Lower leg skin (tissue), 4 donors: Measurements from ENCODE around the gene FILIP1L. TPM values are rescaled to one million over a fixed set of nuclear protein-coding genes. Genes with fewer than 3 reads are reported as not detected.
A peak's percentile ranks its signal among the peaks of the same experiment; 100 is the strongest.
"Not testable (repeated sequence)": the region's sequence is repeated elsewhere in the genome, so short reads cannot be mapped to it uniquely, and the experiment has no call there.

Experiments
- DNase-seq, 2 donors: peaks; one replicate each; pipeline ENCODE4 v3.0.0-alpha.2; 2019; ENCODE audit warnings: low spot score in 2 of 2
- H3K4me3 ChIP-seq: fragments of 200-600 bp; sonication (generic); 2 replicates; pipeline ENCODE4 v1.5.1; 2017; ENCODE audit warnings: mild to moderate bottlenecking, low read depth; ENCODE audit not compliant: poor library complexity, severe bottlenecking
- CTCF ChIP-seq, 3 donors: fragments of 450-650 bp; IDR thresholded peaks; one replicate each; pipeline ENCODE4 v1.5.1; 2016; ENCODE audit warnings: antibody characterized with exemption in 3 of 3, mild to moderate bottlenecking in 3 of 3, moderate library complexity in 2 of 3
- POLR2A ChIP-seq, 2 donors: fragments of 450-650 bp; IDR thresholded peaks; one replicate each; pipeline ENCODE4 v1.6.1; 2016 to 2017; ENCODE audit warnings: antibody characterized with exemption in 2 of 2, mild to moderate bottlenecking in 1 of 2, moderate library complexity in 1 of 2
- WGBS, 2 donors: methylation state at CpG; one replicate each; pipeline ENCODE4 v1.1.5; 2018; 5-methylcytosine and 5-hydroxymethylcytosine counted together
- intact Hi-C: fragments of 100-400 bp; cut with DNase I; formaldehyde crosslinking; loops from one replicate; pipeline ENCODE4 v1.15.0; 2023; ENCODE audit warnings: low total_unique reads
- total RNA-seq, 4 donors: library from RNA; depleted of rRNA; stranded (reverse); fragments of >200 nt; gene quantifications; one replicate each; pipeline ENCODE4 v1.1.0, GENCODE V29; 2016

FILIP1L gene
- total RNA-seq, 4 donors from 2014 or later = 17.5 to 33.9 (median 22.1) TPM

GRCh38 chr3:99845999-99846398, 268.3 kb downstream of the FILIP1L start:
- TF ChIP-seq POLR2A (IDR thresholded peaks at IDR 0.05) (no peak), CTCF (IDR thresholded peaks at IDR 0.05) (no peak)
- intact Hi-C loops = loop anchor here (5.0 kb wide), 1 partner anchor 36 kb away; no protein-coding TSS in a partner anchor
- DNase-seq = no peak
- WGBS, 2 donors = 30 to 38% methylated on average over 2 of the region's 2 CpGs
- H3K4me3 ChIP-seq = no peak overlapping the region

- intact Hi-C loops = loop anchor here (5.0 kb wide), 1 partner anchor 37 kb away; no protein-coding TSS in a partner anchor
- WGBS, 2 donors = 74 to 75% methylated on average over 4 of the region's 4 CpGs
- no peak for DNase-seq
- TF ChIP-seq CTCF (IDR thresholded peaks at IDR 0.05) (no peak), POLR2A (IDR thresholded peaks at IDR 0.05) (no peak)
- no peak overlapping the region for H3K4me3 ChIP-seq
These were observed 269.0 kb downstream of the FILIP1L start for GRCh38 chr3:99845331-99845730.

- 51 to 53% methylated on average over 10 of the region's 10 CpGs for WGBS, 2 donors
- H3K4me3 ChIP-seq = no peak overlapping the region
- TF ChIP-seq CTCF (IDR thresholded peaks at IDR 0.05) (no peak), POLR2A (IDR thresholded peaks at IDR 0.05) (no peak)
- intact Hi-C loops = no loop called here
- DNase-seq = no peak
These were observed 270.6 kb downstream of the FILIP1L start for GRCh38 chr3:99843590-99844258.

- DNase-seq = no peak
- H3K4me3 ChIP-seq = no peak overlapping the region
- intact Hi-C loops = no loop called here
- TF ChIP-seq CTCF (IDR thresholded peaks at IDR 0.05) = peak in 1 of 3 donors; percentile 55
- no peak for TF ChIP-seq POLR2A (IDR thresholded peaks at IDR 0.05)
- 35 to 40% methylated on average over 2 of the region's 2 CpGs for WGBS, 2 donors
These were observed 271.3 kb downstream of the FILIP1L start for GRCh38 chr3:99842826-99843589.

GRCh38 chr3:99841949-99842348, 272.4 kb downstream of the FILIP1L start:
- H3K4me3 ChIP-seq, intact Hi-C loops, DNase-seq: not testable (repeated sequence)
- WGBS, 2 donors = 95 to 96% methylated on average over 4 of the region's 4 CpGs

DNA sequence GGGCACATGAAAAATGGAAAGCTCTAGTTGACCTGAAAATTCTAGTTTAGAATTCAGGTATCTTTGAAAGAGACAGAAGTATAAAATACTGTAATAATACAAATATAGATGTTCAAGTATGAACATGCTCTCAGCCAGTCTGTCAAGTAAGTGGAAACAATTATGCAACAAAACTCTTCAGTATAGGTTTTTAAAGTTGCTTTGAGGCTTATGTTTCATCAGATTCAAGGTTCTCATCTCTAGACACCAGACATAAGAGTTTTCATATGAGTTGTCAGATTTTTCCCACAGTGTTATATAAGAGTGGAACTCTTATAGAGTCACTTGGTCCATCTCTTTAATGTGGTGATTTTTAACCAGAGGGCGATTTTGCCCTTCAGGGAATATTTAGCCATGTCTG, 274.7 kb downstream of the FILIP1L start:
- WGBS, 2 donors = 68 to 77% methylated on average over 1 of the region's 1 CpG

More for the DNA sequence above, 274.7 kb downstream of the FILIP1L start:
- no peak for DNase-seq
- no peak overlapping the region for H3K4me3 ChIP-seq
- intact Hi-C loops = loop anchor here (5.0 to 10.0 kb wide), 2 partner anchors 225 to 413 kb away; no protein-coding TSS in a partner anchor
- TF ChIP-seq POLR2A (IDR thresholded peaks at IDR 0.05) (no peak), CTCF (IDR thresholded peaks at IDR 0.05) (no peak)
